ENCODE measurements around the gene FMNL3.

Gene FMNL3

DNA sequence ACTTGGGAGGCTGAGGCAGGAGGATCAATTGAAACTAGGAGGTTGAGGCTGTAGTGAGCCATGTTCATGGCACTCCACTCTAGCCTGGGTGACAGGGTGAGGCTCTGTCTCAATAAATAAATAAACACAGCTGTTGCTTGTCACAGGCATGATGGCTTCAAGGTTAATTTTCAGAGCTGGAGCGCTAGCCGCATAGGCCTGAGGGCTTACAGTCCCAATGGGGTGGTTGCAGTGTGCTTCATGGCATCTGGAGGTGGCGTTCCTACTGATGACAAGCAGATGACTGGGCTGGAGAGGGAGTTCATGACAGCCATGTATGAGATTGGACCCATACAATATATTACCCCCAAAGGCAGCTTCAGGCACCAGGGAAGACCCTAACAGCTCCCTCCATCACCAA lies 1.6 kb upstream of the FMNL3 start:
- TF ChIP-seq SNAI2 (CRISPR knock-in tag; IDR thresholded peaks at IDR 0.05) (no peak), OSR1 (CRISPR knock-in tag; IDR thresholded peaks at IDR 0.05) (no peak), BACH2 (CRISPR knock-in tag; IDR thresholded peaks at IDR 0.05; ENCODE audit: borderline replicate concordance) (no peak), CSDC2 (CRISPR knock-in tag; IDR thresholded peaks at IDR 0.05) (no peak), ZFP30 (CRISPR knock-in tag; IDR thresholded peaks at IDR 0.05) (no peak), ZNF70 (CRISPR knock-in tag; IDR thresholded peaks at IDR 0.05) (no peak), ESRRG (CRISPR knock-in tag; IDR thresholded peaks at IDR 0.05) (no peak), ISL1 (CRISPR knock-in tag; IDR thresholded peaks at IDR 0.05) (no peak), GLIS3 (CRISPR knock-in tag; IDR thresholded peaks at IDR 0.05) (no peak), RARB (CRISPR knock-in tag; IDR thresholded peaks at IDR 0.05) (no peak), ZNF8 (CRISPR knock-in tag; IDR thresholded peaks at IDR 0.05) (no peak), ARNTL (CRISPR knock-in tag; IDR thresholded peaks at IDR 0.05; ENCODE audit: borderline replicate concordance, low read depth) (no peak), PPARA (CRISPR knock-in tag; IDR thresholded peaks at IDR 0.05; ENCODE audit: borderline replicate concordance) (no peak)
- TF ChIP-seq, protein P1, sequence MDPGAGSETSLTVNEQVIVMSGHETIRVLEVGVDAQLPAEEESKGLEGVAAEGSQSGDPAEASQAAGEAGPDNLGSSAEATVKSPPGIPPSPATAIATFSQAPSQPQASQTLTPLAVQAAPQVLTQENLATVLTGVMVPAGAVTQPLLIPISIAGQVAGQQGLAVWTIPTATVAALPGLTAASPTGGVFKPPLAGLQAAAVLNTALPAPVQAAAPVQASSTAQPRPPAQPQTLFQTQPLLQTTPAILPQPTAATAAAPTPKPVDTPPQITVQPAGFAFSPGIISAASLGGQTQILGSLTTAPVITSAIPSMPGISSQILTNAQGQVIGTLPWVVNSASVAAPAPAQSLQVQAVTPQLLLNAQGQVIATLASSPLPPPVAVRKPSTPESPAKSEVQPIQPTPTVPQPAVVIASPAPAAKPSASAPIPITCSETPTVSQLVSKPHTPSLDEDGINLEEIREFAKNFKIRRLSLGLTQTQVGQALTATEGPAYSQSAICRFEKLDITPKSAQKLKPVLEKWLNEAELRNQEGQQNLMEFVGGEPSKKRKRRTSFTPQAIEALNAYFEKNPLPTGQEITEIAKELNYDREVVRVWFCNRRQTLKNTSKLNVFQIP (CRISPR knock-in tag; IDR thresholded peaks at IDR 0.05; ENCODE audit: borderline replicate concordance, low read depth), result no peak
- TF ChIP-seq, protein P2, sequence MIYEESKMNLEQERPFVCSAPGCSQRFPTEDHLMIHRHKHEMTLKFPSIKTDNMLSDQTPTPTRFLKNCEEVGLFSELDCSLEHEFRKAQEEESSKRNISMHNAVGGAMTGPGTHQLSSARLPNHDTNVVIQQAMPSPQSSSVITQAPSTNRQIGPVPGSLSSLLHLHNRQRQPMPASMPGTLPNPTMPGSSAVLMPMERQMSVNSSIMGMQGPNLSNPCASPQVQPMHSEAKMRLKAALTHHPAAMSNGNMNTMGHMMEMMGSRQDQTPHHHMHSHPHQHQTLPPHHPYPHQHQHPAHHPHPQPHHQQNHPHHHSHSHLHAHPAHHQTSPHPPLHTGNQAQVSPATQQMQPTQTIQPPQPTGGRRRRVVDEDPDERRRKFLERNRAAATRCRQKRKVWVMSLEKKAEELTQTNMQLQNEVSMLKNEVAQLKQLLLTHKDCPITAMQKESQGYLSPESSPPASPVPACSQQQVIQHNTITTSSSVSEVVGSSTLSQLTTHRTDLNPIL (CRISPR knock-in tag; IDR thresholded peaks at IDR 0.05; ENCODE audit: low read depth), result no peak
- TF ChIP-seq, protein P3, sequence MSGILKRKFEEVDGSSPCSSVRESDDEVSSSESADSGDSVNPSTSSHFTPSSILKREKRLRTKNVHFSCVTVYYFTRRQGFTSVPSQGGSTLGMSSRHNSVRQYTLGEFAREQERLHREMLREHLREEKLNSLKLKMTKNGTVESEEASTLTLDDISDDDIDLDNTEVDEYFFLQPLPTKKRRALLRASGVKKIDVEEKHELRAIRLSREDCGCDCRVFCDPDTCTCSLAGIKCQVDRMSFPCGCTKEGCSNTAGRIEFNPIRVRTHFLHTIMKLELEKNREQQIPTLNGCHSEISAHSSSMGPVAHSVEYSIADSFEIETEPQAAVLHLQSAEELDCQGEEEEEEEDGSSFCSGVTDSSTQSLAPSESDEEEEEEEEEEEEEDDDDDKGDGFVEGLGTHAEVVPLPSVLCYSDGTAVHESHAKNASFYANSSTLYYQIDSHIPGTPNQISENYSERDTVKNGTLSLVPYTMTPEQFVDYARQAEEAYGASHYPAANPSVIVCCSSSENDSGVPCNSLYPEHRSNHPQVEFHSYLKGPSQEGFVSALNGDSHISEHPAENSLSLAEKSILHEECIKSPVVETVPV (CRISPR knock-in tag; IDR thresholded peaks at IDR 0.05), result no peak
- ATAC-seq, result no peak

DNA sequence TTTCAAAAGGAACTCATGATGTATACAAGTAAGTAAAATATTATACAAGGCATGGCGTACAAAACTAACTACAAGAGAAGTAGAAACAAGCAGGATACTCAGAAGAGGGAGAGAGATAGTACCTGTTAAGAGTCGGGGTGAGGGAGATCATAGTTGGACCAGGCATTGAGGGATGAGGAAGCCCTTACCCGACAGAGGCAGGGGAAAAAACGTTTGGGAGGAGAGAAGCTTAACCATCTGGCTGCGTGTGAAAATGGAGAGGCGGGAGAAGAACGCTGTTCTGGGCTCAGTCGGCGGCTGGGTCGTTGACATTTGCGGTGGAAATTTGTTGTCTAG lies 575 bp upstream of the FMNL3 start:
- ATAC-seq, result no peak
- TF ChIP-seq ZC3H10 (CRISPR knock-in tag; IDR thresholded peaks at IDR 0.05) (no peak), CSDC2 (CRISPR knock-in tag; IDR thresholded peaks at IDR 0.05) (no peak), ZNF70 (CRISPR knock-in tag; IDR thresholded peaks at IDR 0.05) (no peak), PPARA (CRISPR knock-in tag; IDR thresholded peaks at IDR 0.05; ENCODE audit: borderline replicate concordance) (no peak), ZNF565 (CRISPR knock-in tag; conservative IDR thresholded peaks at IDR 0.05; ENCODE audit: low read depth) (no peak), ARNTL (CRISPR knock-in tag; IDR thresholded peaks at IDR 0.05; ENCODE audit: borderline replicate concordance, low read depth) (no peak), ZFP3 (CRISPR knock-in tag; IDR thresholded peaks at IDR 0.05) (no peak), SNAI2 (CRISPR knock-in tag; IDR thresholded peaks at IDR 0.05) (no peak), TCF4 (CRISPR knock-in tag; IDR thresholded peaks at IDR 0.05; ENCODE audit: borderline replicate concordance) (no peak), BACH2 (CRISPR knock-in tag; IDR thresholded peaks at IDR 0.05; ENCODE audit: borderline replicate concordance) (no peak)
- TF ChIP-seq, protein P1 (CRISPR knock-in tag; IDR thresholded peaks at IDR 0.05; ENCODE audit: borderline replicate concordance, low read depth), result no peak
- TF ChIP-seq, protein P3 (CRISPR knock-in tag; IDR thresholded peaks at IDR 0.05), result no peak

DNA sequence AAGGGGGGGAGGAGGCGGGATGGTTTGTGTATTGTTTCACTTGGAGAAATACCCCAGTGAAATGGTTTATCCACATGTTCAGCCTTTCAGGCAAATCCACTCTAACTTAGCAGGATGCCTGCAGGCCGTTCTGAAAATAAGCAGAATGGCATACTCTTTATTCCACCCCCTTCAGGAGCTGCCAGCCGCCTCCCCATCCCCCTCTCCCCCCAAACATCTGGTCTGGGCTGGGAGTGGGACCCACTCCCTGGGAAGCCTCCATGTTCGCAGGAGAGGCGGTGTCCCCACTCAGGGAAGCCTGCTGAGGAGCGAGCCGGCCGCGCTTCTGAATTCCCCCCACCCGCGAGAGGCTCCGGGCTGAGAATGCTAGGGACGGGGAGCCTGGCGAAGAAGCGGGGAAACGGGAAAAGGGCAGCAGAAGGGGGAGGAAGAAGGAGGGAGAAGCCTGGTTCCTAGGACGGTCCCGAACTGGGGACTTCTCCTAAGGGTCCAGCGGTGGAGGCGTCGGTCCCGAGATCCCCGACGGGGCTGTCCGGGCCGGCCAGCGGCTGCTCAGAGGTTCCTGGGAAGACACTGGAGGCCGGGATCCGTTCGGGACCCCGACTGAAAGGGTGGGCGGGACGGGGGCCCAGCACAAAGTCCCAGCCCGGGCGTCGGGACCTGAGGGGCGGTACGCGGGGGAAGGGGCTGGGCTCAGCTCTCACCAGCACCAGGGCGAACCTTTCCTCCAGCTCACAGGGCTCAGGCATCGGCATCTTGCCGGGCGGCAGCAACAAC lies 666 bp downstream of the FMNL3 start:
- peak; percentile 48 for ATAC-seq

More for the DNA sequence above, 666 bp downstream of the FMNL3 start:
- TF ChIP-seq TCF4 (CRISPR knock-in tag; IDR thresholded peaks at IDR 0.05; ENCODE audit: borderline replicate concordance), result peak; percentile 36; the same call in 1 of the 2 replicates
- TF ChIP-seq, protein P4, sequence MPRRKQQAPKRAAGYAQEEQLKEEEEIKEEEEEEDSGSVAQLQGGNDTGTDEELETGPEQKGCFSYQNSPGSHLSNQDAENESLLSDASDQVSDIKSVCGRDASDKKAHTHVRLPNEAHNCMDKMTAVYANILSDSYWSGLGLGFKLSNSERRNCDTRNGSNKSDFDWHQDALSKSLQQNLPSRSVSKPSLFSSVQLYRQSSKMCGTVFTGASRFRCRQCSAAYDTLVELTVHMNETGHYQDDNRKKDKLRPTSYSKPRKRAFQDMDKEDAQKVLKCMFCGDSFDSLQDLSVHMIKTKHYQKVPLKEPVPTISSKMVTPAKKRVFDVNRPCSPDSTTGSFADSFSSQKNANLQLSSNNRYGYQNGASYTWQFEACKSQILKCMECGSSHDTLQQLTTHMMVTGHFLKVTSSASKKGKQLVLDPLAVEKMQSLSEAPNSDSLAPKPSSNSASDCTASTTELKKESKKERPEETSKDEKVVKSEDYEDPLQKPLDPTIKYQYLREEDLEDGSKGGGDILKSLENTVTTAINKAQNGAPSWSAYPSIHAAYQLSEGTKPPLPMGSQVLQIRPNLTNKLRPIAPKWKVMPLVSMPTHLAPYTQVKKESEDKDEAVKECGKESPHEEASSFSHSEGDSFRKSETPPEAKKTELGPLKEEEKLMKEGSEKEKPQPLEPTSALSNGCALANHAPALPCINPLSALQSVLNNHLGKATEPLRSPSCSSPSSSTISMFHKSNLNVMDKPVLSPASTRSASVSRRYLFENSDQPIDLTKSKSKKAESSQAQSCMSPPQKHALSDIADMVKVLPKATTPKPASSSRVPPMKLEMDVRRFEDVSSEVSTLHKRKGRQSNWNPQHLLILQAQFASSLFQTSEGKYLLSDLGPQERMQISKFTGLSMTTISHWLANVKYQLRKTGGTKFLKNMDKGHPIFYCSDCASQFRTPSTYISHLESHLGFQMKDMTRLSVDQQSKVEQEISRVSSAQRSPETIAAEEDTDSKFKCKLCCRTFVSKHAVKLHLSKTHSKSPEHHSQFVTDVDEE (CRISPR knock-in tag; IDR thresholded peaks at IDR 0.05), result no peak

Data from SK-N-SH treated with all-trans-retinoic acid at 6 μM for 48 hours (cell line).